Measurements from ENCODE around the gene ACTG1.

- TF ChIP-seq POLR2A (IDR thresholded peaks at IDR 0.05) (no peak), POLR2AphosphoS5 (IDR thresholded peaks at IDR 0.05) (no peak), CTCF (IDR thresholded peaks at IDR 0.05) (no peak)
Measured at GRCh38 chr17:81466564-81467472, 45.8 kb downstream of the ACTG1 start.
